GM23338 (cell line): ENCODE results near the gene ANO7. TPM values are rescaled to one million over a fixed set of nuclear protein-coding genes. Genes with fewer than 3 reads are reported as not detected.
A peak's percentile ranks its signal among the peaks of the same experiment; 100 is the strongest.

Source experiments
- ATAC-seq: fragments of 200-7000 bp; cut with Tn5 transposase; 3 replicates; pipeline ENCODE4 v1.9.1; 2020
- DNase-seq: peaks from one replicate; pipeline ENCODE4 v3.0.0-alpha.2; 2015; ENCODE audit warnings: low spot score
- H2AFZ ChIP-seq: fragments of 200-600 bp; sonication (generic); 2 replicates; pipeline ENCODE4 v1.8.0; 2016; ENCODE audit warnings: antibody characterized with exemption, mild to moderate bottlenecking, moderate library complexity
- H3F3A ChIP-seq: fragments of 200-600 bp; sonication (generic); replicated peaks from 2 replicates; pipeline ENCODE4 v1.8.0; 2017; ENCODE audit warnings: antibody characterized with exemption, mixed run types, low read depth
- H3K27ac ChIP-seq: fragments of 200-600 bp; sonication (generic); 2 replicates; pipeline ENCODE4 v1.6.1; 2016; ENCODE audit warnings: low read depth
- H3K27me3 ChIP-seq: fragments of 200-600 bp; sonication (generic); 2 replicates; pipeline ENCODE4 v1.8.0; 2016; ENCODE audit warnings: mild to moderate bottlenecking, mixed run types, moderate library complexity; ENCODE audit not compliant: insufficient read depth
- H3K36me3 ChIP-seq: fragments of 200-600 bp; sonication (generic); 2 replicates; pipeline ENCODE4 v1.8.0; 2016; ENCODE audit warnings: mild to moderate bottlenecking; ENCODE audit not compliant: insufficient read depth
- H3K4me1 ChIP-seq: fragments of 200-600 bp; sonication (generic); 2 replicates; pipeline ENCODE4 v1.8.0; 2016; ENCODE audit warnings: mild to moderate bottlenecking, moderate library complexity; ENCODE audit not compliant: insufficient read depth
- H3K4me2 ChIP-seq: fragments of 200-600 bp; sonication (generic); 2 replicates; pipeline ENCODE4 v1.7.1; 2017; ENCODE audit warnings: mixed run types
- H3K4me3 ChIP-seq: fragments of 200-600 bp; sonication (generic); 2 replicates; pipeline ENCODE4 v1.6.1; 2016; ENCODE audit warnings: mixed run types
- H3K79me2 ChIP-seq: fragments of 200-600 bp; sonication (generic); replicated peaks from 2 replicates; pipeline ENCODE4 v1.8.0; 2017; ENCODE audit warnings: mild to moderate bottlenecking; ENCODE audit not compliant: insufficient read depth
- H3K9me2 ChIP-seq: fragments of 200-600 bp; sonication (generic); 2 replicates; pipeline ENCODE4 v1.8.0; 2017; ENCODE audit not compliant: insufficient read depth
- H4K20me1 ChIP-seq: fragments of 200-600 bp; sonication (generic); replicated peaks from 2 replicates; pipeline ENCODE4 v1.8.0; 2017; ENCODE audit warnings: mild to moderate bottlenecking; ENCODE audit not compliant: insufficient read depth
- H3K27ac Mint-ChIP-seq: 2 replicates; pipeline ENCODE4 v1.8.0; 2020; ENCODE audit warnings: inconsistent platforms, mild to moderate bottlenecking, moderate library complexity, mixed read lengths
- H3K27me3 Mint-ChIP-seq: 3 replicates; pipeline ENCODE4 v1.8.0; 2022; ENCODE audit warnings: low read depth, mild to moderate bottlenecking, moderate library complexity, mixed read lengths, inconsistent platforms; ENCODE audit not compliant: insufficient read depth, poor library complexity
- H3K36me3 Mint-ChIP-seq: 3 replicates; pipeline ENCODE4 v1.8.0; 2021; ENCODE audit warnings: low read depth, mild to moderate bottlenecking, inconsistent platforms, moderate library complexity, mixed read lengths
- H3K4me1 Mint-ChIP-seq: 3 replicates; pipeline ENCODE4 v1.8.0; 2020; ENCODE audit warnings: mild to moderate bottlenecking, inconsistent platforms, mixed read lengths
- H3K4me3 Mint-ChIP-seq: 3 replicates; pipeline ENCODE4 v1.8.0; 2021; ENCODE audit warnings: moderate library complexity, mild to moderate bottlenecking, inconsistent platforms, mixed read lengths
- H3K9me3 Mint-ChIP-seq: 3 replicates; pipeline ENCODE4 v1.8.0; 2020; ENCODE audit warnings: moderate library complexity, mild to moderate bottlenecking, inconsistent platforms, mixed read lengths
- CREB1 ChIP-seq: fragments of 250-450 bp; sonication (Bioruptor Pico); IDR thresholded peaks from 2 replicates; pipeline ENCODE4 v1.5.0; 2020; ENCODE audit warnings: low read depth, mild to moderate bottlenecking, moderate library complexity
- EZH2 ChIP-seq: fragments of 200-600 bp; sonication (generic); IDR thresholded peaks from one replicate; pipeline ENCODE4 v1.8.0; 2017; ENCODE audit warnings: antibody characterized with exemption, mild to moderate bottlenecking, low read depth; ENCODE audit not compliant: unreplicated experiment
- EZH2phosphoT487 ChIP-seq: fragments of 200-600 bp; sonication (generic); IDR thresholded peaks from one replicate; pipeline ENCODE4 v1.8.1; 2018; ENCODE audit warnings: antibody characterized with exemption; ENCODE audit not compliant: unreplicated experiment
- JUNB ChIP-seq: IDR thresholded peaks from one replicate; pipeline ENCODE4 v1.6.1; 2016; ENCODE audit warnings: antibody characterized with exemption; ENCODE audit not compliant: unreplicated experiment
- NANOG ChIP-seq: IDR thresholded peaks from 2 replicates; pipeline ENCODE4 v1.6.1; 2016; ENCODE audit warnings: antibody characterized with exemption, borderline replicate concordance
- POLR2AphosphoS5 ChIP-seq: IDR thresholded peaks from 2 replicates; pipeline ENCODE4 v1.6.1; 2016; ENCODE audit warnings: antibody characterized with exemption, low read depth
- STAT1 ChIP-seq: IDR thresholded peaks from one replicate; pipeline ENCODE4 v1.6.1; 2016; ENCODE audit warnings: antibody characterized with exemption; ENCODE audit not compliant: unreplicated experiment
- ZNF114 ChIP-seq: fragments of 250-450 bp; sonication (Bioruptor Pico); IDR thresholded peaks from 2 replicates; pipeline ENCODE4 v1.5.0; 2020; ENCODE audit warnings: mild to moderate bottlenecking, moderate library complexity
- ZNF331 ChIP-seq: fragments of 250-450 bp; sonication (Bioruptor Pico); IDR thresholded peaks from 2 replicates; pipeline ENCODE4 v1.5.0; 2020; ENCODE audit warnings: low read depth, mild to moderate bottlenecking, moderate library complexity
- polyA plus RNA-seq: library from polyadenylated mRNA; unstranded; fragments of >200 nt; fragmentation: Nextera tagmentation; extraction: Ambion mirVana; gene quantifications from 2 replicates; pipeline ENCODE4 v1.2.1, GENCODE V29; 2016
- total RNA-seq: library from RNA; depleted of rRNA; stranded (reverse); fragments of >200 nt; shearing (Covaris generic); gene quantifications from 2 replicates; pipeline ENCODE4 v1.2.3, GENCODE V29; 2014
- TF ChIP-seq, protein P1 (sequence below): IDR thresholded peaks from 2 replicates; pipeline ENCODE4 v1.6.1; 2016; ENCODE audit warnings: antibody characterized with exemption
- TF ChIP-seq, protein P2 (sequence below): fragments of 250-450 bp; sonication (Bioruptor Pico); IDR thresholded peaks from 2 replicates; pipeline ENCODE4 v1.5.0; 2020; ENCODE audit warnings: mild to moderate bottlenecking, moderate library complexity
- TF ChIP-seq, protein P3 (sequence below), 2 experiments: fragments of 200-600 bp in 1 of 2; sonication (generic) in 1 of 2; conservative IDR thresholded peaks; 2 replicates each; pipeline versions ENCODE4 v1.5.1 to v1.6.1; 2016 to 2017; ENCODE audit warnings: antibody characterized with exemption in 2 of 2, low read depth in 2 of 2, mild to moderate bottlenecking in 2 of 2, moderate library complexity in 1 of 2
- TF ChIP-seq, protein P4 (sequence below): IDR thresholded peaks from one replicate; pipeline ENCODE4 v1.6.1; 2018; ENCODE audit warnings: antibody characterized with exemption; ENCODE audit not compliant: unreplicated experiment

ANO7 gene
- total and polyA plus RNA-seq, 2 experiments from 2014 or later: 3.6 to 5.1 TPM

DNA sequence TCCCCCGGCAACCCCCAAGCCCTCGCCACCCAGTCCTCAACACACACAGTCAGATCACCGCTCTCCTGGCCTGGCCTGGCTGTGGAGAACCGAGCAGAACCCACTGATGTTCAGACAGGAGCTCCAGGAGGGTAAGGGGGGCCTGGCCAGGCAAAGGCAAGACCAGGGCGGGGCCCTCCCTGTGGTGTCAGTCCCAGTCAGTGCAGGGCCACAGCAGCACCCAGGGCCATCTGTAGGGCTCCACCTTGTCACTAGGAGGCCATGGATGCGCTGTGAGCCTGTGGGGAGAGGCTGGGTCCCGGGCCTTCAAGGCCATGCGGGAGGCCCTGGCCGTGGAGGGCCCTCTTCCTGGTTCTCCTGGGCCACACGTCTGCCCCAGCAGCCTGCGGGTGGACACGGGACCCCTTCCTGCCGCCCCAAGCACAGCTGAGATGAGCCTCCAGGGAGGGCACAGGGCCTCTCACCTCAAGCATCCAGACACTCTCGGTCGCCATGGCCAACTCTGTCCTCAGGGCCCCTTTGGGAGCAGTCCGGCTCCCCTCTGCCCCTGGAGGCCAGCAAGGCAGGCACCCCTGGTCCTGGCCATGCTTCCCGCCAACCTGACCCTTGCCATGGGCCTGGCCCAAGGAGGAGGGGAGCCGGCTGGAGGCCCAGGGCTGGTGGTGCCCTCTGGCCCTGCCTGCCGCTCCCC is 2.0 kb downstream of the ANO7 start:
- no peaks in the 10 kb centered on the region for H3K9me3 Mint-ChIP-seq
- no peak for DNase-seq
- no peaks in the 10 kb centered on the region for H3K36me3 ChIP-seq
- H3K9me2 ChIP-seq: no peaks in the 10 kb centered on the region
- no peak for TF ChIP-seq NANOG
- TF ChIP-seq, protein P1, sequence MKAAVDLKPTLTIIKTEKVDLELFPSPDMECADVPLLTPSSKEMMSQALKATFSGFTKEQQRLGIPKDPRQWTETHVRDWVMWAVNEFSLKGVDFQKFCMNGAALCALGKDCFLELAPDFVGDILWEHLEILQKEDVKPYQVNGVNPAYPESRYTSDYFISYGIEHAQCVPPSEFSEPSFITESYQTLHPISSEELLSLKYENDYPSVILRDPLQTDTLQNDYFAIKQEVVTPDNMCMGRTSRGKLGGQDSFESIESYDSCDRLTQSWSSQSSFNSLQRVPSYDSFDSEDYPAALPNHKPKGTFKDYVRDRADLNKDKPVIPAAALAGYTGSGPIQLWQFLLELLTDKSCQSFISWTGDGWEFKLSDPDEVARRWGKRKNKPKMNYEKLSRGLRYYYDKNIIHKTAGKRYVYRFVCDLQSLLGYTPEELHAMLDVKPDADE: no peak
- TF ChIP-seq CREB1 (CRISPR knock-in tag): no peak
- no peak for TF ChIP-seq EZH2phosphoT487
- no peak for TF ChIP-seq JUNB
- no peak for TF ChIP-seq STAT1
- TF ChIP-seq POLR2AphosphoS5: no peak
- TF ChIP-seq ZNF331 (CRISPR knock-in tag): no peak
- TF ChIP-seq ZNF114 (CRISPR knock-in tag): no peak
- TF ChIP-seq EZH2: no peak
- TF ChIP-seq, protein P2, sequence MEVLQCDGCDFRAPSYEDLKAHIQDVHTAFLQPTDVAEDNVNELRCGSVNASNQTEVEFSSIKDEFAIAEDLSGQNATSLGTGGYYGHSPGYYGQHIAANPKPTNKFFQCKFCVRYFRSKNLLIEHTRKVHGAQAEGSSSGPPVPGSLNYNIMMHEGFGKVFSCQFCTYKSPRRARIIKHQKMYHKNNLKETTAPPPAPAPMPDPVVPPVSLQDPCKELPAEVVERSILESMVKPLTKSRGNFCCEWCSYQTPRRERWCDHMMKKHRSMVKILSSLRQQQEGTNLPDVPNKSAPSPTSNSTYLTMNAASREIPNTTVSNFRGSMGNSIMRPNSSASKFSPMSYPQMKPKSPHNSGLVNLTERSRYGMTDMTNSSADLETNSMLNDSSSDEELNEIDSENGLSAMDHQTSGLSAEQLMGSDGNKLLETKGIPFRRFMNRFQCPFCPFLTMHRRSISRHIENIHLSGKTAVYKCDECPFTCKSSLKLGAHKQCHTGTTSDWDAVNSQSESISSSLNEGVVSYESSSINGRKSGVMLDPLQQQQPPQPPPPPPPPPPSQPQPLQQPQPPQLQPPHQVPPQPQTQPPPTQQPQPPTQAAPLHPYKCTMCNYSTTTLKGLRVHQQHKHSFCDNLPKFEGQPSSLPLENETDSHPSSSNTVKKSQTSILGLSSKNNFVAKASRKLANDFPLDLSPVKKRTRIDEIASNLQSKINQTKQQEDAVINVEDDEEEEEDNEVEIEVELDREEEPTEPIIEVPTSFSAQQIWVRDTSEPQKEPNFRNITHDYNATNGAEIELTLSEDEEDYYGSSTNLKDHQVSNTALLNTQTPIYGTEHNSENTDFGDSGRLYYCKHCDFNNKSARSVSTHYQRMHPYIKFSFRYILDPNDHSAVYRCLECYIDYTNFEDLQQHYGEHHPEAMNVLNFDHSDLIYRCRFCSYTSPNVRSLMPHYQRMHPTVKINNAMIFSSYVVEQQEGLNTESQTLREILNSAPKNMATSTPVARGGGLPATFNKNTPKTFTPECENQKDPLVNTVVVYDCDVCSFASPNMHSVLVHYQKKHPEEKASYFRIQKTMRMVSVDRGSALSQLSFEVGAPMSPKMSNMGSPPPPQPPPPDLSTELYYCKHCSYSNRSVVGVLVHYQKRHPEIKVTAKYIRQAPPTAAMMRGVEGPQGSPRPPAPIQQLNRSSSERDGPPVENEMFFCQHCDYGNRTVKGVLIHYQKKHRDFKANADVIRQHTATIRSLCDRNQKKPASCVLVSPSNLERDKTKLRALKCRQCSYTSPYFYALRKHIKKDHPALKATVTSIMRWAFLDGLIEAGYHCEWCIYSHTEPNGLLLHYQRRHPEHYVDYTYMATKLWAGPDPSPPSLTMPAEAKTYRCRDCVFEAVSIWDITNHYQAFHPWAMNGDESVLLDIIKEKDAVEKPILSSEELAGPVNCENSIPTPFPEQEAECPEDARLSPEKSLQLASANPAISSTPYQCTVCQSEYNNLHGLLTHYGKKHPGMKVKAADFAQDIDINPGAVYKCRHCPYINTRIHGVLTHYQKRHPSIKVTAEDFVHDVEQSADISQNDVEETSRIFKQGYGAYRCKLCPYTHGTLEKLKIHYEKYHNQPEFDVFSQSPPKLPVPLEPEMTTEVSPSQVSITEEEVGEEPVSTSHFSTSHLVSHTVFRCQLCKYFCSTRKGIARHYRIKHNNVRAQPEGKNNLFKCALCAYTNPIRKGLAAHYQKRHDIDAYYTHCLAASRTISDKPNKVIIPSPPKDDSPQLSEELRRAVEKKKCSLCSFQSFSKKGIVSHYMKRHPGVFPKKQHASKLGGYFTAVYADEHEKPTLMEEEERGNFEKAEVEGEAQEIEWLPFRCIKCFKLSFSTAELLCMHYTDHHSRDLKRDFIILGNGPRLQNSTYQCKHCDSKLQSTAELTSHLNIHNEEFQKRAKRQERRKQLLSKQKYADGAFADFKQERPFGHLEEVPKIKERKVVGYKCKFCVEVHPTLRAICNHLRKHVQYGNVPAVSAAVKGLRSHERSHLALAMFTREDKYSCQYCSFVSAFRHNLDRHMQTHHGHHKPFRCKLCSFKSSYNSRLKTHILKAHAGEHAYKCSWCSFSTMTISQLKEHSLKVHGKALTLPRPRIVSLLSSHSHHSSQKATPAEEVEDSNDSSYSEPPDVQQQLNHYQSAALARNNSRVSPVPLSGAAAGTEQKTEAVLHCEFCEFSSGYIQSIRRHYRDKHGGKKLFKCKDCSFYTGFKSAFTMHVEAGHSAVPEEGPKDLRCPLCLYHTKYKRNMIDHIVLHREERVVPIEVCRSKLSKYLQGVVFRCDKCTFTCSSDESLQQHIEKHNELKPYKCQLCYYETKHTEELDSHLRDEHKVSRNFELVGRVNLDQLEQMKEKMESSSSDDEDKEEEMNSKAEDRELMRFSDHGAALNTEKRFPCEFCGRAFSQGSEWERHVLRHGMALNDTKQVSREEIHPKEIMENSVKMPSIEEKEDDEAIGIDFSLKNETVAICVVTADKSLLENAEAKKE: no peak
- TF ChIP-seq, protein P3, sequence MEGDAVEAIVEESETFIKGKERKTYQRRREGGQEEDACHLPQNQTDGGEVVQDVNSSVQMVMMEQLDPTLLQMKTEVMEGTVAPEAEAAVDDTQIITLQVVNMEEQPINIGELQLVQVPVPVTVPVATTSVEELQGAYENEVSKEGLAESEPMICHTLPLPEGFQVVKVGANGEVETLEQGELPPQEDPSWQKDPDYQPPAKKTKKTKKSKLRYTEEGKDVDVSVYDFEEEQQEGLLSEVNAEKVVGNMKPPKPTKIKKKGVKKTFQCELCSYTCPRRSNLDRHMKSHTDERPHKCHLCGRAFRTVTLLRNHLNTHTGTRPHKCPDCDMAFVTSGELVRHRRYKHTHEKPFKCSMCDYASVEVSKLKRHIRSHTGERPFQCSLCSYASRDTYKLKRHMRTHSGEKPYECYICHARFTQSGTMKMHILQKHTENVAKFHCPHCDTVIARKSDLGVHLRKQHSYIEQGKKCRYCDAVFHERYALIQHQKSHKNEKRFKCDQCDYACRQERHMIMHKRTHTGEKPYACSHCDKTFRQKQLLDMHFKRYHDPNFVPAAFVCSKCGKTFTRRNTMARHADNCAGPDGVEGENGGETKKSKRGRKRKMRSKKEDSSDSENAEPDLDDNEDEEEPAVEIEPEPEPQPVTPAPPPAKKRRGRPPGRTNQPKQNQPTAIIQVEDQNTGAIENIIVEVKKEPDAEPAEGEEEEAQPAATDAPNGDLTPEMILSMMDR (conservative IDR thresholded peaks at IDR 0.05; ENCODE audit: low read depth in 2 of 2): no peak
- TF ChIP-seq, protein P4, sequence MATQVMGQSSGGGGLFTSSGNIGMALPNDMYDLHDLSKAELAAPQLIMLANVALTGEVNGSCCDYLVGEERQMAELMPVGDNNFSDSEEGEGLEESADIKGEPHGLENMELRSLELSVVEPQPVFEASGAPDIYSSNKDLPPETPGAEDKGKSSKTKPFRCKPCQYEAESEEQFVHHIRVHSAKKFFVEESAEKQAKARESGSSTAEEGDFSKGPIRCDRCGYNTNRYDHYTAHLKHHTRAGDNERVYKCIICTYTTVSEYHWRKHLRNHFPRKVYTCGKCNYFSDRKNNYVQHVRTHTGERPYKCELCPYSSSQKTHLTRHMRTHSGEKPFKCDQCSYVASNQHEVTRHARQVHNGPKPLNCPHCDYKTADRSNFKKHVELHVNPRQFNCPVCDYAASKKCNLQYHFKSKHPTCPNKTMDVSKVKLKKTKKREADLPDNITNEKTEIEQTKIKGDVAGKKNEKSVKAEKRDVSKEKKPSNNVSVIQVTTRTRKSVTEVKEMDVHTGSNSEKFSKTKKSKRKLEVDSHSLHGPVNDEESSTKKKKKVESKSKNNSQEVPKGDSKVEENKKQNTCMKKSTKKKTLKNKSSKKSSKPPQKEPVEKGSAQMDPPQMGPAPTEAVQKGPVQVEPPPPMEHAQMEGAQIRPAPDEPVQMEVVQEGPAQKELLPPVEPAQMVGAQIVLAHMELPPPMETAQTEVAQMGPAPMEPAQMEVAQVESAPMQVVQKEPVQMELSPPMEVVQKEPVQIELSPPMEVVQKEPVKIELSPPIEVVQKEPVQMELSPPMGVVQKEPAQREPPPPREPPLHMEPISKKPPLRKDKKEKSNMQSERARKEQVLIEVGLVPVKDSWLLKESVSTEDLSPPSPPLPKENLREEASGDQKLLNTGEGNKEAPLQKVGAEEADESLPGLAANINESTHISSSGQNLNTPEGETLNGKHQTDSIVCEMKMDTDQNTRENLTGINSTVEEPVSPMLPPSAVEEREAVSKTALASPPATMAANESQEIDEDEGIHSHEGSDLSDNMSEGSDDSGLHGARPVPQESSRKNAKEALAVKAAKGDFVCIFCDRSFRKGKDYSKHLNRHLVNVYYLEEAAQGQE: no peak
- H3K27me3 ChIP-seq: no peaks in the 10 kb centered on the region
- peak; percentile 8; the same call in 2 of the 3 replicates for ATAC-seq
- peaks cover 3% of the 10 kb centered on the region for H3K4me1 Mint-ChIP-seq
- no peak overlapping the region for H3K27ac Mint-ChIP-seq
- peaks cover 7% of the 10 kb centered on the region for H3K27me3 Mint-ChIP-seq
- H3K4me1 ChIP-seq: no peaks in the 10 kb centered on the region
- no peaks in the 10 kb centered on the region for H3K79me2 ChIP-seq
- H3K4me2 ChIP-seq: no peak overlapping the region
- H4K20me1 ChIP-seq: no peaks in the 10 kb centered on the region
- no peaks in the 10 kb centered on the region for H3K36me3 Mint-ChIP-seq
- no peak overlapping the region for H3K27ac ChIP-seq
- no peak overlapping the region for H2AFZ ChIP-seq
- H3K4me3 Mint-ChIP-seq: no peak overlapping the region
- no peaks in the 10 kb centered on the region for H3F3A ChIP-seq
- no peak overlapping the region for H3K4me3 ChIP-seq
